NCI-H345 treated with DMSO at 0.1 percent for 48 hours (cell line): ENCODE measurements around the gene TMC8.

Source experiments
- DNase-seq: peaks from one replicate; lab custom pipeline; 2025; ENCODE audit not compliant: unreplicated experiment; lab: John Stamatoyannopoulos, UW

The TMC8 gene

GRCh38 chr17:78122931-78123249 is 7.7 kb upstream of the TMC8 start:
- DNase-seq, result no peak

GRCh38 chr17:78123258-78123929 is 7.2 kb upstream of the TMC8 start:
- DNase-seq, result no peak

- no peak for DNase-seq
Observed at GRCh38 chr17:78124081-78124835, 6.3 kb upstream of the TMC8 start.

GRCh38 chr17:78124836-78125137 is 5.8 kb upstream of the TMC8 start:
- DNase-seq, result no peak

- DNase-seq, result no peak
Observed at GRCh38 chr17:78125138-78125913, 5.2 kb upstream of the TMC8 start.

- no peak for DNase-seq
Observed at GRCh38 chr17:78125976-78126894, 4.3 kb upstream of the TMC8 start.

- DNase-seq, result no peak
Observed at GRCh38 chr17:78126895-78127238, 3.7 kb upstream of the TMC8 start.

- DNase-seq, result no peak
Observed at GRCh38 chr17:78127239-78127887, 3.2 kb upstream of the TMC8 start.

GRCh38 chr17:78127888-78128550 is 2.6 kb upstream of the TMC8 start:
- DNase-seq, result no peak

- DNase-seq, result peak; percentile 59
Observed at GRCh38 chr17:78128551-78129350, 1.8 kb upstream of the TMC8 start, which contains the start of gene TMC6. Gene TMC6, minus strand, starts transcription at chr17:78128755. Its CDS starts 1,923 bp downstream, at chr17:78126832.

- DNase-seq, result no peak
Observed at GRCh38 chr17:78129351-78130089, 1.1 kb upstream of the TMC8 start.

GRCh38 chr17:78130090-78130436 is 508 bp upstream of the TMC8 start:
- DNase-seq, result no peak

- DNase-seq, result no peak
Observed at GRCh38 chr17:78131172-78132083, 857 bp downstream of the TMC8 start.

GRCh38 chr17:78132084-78132676 is 1.6 kb downstream of the TMC8 start:
- DNase-seq, result no peak

GRCh38 chr17:78132767-78133178 is 2.2 kb downstream of the TMC8 start:
- DNase-seq, result no peak

GRCh38 chr17:78133179-78133951 is 2.8 kb downstream of the TMC8 start:
- DNase-seq, result no peak
